Peyer's patch (tissue), 4 donors: ENCODE results near the gene HRH3.

Experiments used
- CTCF ChIP-seq, 6 experiments: fragments of 450-650 bp in 4 of 6; fragments of 200-600 bp in 2 of 6; sonication (generic) in 1 of 6; IDR thresholded peaks; one replicate each; pipeline ENCODE4 v1.5.1; 2017 to 2019; ENCODE audit warnings: antibody characterized with exemption in 6 of 6, mild to moderate bottlenecking in 3 of 6, moderate library complexity in 1 of 6
- POLR2A ChIP-seq, 2 donors: fragments of 450-650 bp; IDR thresholded peaks; one replicate each; pipeline ENCODE4 v1.5.1; 2017; ENCODE audit warnings: antibody characterized with exemption in 2 of 2, mild to moderate bottlenecking in 2 of 2, moderate library complexity in 2 of 2

- no peak for TF ChIP-seq CTCF (IDR thresholded peaks at IDR 0.05)
- TF ChIP-seq POLR2A (IDR thresholded peaks at IDR 0.05) = no peak
These were observed 41.5 kb downstream of the HRH3 start for GRCh38 chr20:62178316-62179161.
